ENCODE data around the gene PRKG1.
"Not testable (repeated sequence)": the region's sequence is repeated elsewhere in the genome, so short reads cannot be mapped to it uniquely, and the experiment has no call there.

Gene PRKG1

DNA sequence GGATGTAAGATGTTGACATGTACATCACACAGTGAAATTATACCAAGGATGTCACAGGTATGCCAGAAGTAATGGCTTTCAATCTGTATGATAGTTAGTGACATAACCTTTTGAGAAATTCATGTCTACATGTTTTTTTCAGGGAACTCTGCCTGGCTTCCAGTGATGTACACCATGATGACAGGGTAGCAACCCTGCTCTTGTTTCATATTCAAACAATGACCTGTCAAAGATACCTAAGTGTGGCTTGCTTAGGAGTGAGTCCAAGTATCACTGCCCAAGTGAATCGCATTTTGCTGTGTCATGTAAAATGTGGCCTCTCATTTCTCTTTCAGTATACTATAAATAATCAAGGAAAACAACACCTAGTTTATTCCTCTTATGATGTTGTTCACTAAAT is 1033.9 kb downstream of the PRKG1 start:
- DNase-seq: no peak

DNA sequence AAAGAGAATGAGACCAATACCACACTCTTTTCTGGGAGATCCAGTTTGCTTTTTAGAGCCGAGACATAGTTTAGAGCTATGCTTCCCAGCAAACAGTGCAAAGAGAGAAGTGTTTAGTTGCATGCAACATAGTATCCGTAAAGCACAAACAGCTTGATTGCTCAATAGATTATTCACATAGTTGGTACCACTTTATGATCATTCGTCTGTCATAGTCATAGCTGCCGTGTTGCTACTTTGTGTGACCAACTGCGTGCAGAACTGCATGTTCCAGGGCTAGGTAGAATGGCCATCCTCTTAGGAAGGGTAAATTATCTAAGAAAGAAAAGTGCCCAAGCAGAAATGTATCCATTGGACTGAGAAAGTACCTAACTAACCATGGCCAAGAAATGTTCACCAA is 1036.3 kb downstream of the PRKG1 start:
- DNase-seq: no peak

DNA sequence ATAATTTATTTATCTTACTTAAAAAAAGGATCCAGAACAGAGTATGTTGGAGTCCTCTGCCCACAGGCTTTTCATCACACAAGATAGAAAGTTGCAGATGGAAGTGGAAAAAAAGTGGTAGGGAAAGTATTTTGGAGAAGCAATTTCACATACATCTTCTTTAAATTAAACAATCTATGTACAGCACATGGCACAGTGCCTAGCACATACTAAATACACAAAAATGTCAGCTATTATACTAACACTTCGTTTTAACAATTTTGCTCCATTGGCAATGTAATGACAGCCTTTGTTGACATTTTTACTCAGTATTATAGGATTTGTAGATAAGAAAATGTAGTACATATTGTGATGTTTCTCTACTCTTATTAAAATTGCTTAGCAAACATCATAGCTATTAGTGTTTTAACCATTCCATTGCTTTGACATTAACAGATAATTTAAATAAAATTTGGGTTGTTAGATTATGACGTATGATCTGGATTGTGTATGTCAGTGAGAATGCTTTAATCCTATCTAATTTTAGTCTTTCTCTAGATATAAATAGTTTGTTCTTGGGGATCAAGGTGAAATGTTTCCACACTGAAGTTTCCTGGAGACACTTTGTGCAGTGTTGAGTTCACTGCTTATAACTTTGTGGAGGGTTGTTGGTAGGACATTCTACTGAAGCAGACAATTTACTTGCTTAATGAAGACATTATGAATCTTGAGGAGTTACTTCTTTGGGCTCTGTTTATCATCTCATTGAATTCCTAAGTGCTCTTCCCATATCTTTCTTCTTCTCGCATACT is 1037.0 kb downstream of the PRKG1 start:
- no peak for DNase-seq

DNA sequence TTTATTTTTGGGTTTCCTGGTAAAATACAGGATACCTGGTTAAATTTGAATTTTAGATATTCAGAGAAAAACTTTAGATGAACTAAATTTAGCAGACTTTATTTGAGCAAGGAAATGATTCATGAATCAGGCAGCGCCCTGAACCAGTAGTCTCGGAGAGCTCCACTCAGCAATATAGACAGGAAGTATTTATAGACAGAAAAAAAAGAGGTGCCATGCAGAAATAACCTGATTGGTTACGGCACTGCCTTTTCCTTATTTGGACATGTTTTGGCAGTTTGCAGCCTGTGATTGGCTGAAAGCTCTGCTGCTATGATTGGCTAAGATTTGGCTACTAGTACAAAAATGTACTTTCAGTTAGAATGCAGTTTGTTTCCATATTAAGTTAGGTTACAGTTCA is 1041.5 kb downstream of the PRKG1 start:
- DNase-seq: no peak

DNA sequence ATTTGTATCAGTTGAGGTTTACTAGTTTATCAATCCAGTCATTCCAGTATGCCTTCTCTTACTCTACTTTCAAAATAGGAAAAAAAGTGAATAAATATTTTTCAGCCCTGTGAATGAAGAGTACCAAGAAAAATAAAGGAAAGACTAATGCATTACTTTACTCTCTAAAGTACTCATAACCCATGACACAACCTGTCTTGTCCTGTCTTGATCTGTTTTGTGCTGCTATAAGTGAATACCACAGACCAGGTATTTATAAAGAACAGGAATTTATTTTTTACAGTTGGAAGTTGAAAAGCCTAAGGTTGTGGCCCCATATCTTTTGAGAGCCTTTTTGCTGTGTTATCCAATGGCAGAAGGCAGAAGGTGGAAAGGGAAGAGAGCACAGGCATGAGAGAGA is 1045.2 kb downstream of the PRKG1 start:
- DNase-seq: no peak

DNA sequence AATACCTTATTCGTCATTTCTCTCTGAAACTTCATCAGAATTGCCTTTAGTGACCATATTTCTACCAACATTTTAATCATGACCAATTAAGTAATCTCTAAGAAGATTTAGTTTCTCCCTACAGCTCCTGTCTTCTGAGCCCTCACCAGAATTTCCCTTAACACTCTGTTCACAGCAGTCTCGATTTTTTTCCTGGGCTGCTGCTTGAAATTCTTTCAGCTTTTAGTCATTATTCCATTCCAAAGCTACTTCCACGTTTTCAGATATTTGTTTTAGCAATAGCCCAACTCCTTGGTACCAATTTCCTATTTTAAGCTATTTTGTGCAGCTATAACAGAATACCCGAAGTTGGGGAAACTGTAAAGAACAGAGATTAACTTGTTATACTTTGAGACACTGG is 1047.4 kb downstream of the PRKG1 start:
- no peak for DNase-seq

DNA sequence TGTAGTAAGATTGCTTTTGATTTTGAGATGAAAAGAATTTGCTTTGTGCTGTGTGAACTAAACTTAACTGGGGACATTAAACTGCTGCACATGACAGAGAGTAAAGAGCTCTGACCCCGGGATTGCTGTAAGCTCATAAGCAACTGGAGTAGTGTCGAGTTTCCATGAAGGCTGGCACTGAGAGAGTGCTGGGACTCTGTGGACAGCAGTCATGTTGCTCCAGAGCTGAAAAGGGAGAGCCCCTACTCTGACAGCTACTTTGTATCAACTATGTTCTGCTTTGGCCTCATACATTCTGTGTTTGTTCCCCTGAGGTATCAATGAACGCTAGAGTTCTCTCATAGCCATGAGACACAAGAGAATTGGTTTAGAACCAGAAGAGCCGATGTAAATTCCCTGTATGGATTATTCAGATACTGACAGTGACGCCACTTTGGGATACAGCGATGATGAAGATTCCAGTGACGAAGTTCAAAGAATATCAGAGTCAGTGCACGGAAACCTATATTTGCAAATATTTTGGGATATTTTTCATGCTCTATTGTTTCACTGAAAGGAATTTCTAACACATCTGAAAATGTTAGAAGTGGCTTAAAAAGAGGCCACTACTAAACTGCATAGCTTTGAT is 1053.9 kb downstream of the PRKG1 start:
- peak; percentile 48 for DNase-seq

DNA sequence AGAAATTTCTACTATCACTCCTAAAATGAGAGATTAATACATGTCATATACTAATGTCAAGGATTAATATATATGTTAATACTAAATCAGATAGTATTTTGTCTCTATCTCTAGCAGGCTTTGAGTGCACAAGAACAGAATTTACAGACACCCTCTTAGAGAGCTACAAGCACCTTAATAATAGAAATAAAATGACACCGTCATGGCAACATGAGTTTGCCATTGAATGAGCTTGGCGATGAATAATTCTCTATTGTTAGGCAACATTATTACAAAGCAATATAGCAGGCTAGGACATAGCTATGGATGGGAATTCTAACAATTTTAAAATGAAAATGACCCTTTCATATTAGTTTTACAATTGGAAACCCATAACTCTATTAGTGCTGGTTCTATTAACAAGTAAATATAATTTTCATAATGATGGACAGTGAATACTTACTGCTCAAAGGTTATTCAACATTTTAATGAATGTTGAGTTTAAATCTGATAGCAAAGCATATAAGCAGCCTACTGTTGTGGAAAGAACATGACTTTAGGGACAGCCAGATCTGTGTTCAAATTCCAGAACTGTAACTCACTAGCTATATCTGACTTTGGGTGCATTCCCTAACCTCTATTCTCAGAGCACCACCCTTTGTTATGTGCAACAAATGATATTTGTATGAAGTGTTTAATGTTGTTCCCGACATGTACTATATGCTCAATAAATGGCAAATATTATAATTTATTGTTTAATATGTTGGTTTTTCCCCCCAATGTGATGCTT is 1055.3 kb downstream of the PRKG1 start:
- no peak for DNase-seq

DNA sequence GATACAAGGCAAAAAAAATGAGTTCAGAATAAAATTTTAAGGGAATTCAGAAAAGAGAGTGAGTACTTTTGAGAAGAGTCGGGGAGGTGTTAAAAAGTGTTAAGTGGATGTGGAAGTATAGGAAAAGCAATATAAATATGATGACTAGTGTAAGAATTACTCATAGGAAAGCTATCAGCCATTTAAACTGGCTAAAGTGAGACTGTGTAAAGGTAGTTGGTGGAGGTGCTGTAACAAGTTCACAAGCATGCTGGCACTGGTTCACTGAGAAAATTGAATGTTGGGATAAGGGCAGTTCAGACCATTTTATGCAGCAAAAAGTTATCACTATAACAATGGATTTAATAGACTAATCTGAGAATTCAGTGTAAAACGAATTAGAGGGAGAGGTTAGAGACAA is 1060.8 kb downstream of the PRKG1 start:
- DNase-seq: no peak

DNA sequence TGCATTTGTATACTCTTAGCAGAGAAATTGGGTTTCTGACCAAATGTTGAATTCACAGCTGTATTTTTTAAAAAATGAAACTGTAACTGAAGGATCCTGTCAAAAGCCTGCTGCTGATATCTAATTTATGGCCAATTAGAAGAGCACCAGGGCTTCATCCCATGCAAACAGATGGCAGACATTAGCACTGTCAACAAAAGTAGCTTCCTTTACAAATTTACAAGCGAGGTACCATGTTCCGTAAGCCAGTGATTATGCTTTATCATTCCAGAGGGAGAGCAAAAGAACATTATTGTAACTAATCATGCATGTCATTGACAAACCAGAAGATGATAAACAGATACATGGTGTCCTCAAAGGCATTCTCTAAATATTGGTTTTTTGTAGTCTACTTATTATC is 1062.6 kb downstream of the PRKG1 start:
- no peak for DNase-seq

DNA sequence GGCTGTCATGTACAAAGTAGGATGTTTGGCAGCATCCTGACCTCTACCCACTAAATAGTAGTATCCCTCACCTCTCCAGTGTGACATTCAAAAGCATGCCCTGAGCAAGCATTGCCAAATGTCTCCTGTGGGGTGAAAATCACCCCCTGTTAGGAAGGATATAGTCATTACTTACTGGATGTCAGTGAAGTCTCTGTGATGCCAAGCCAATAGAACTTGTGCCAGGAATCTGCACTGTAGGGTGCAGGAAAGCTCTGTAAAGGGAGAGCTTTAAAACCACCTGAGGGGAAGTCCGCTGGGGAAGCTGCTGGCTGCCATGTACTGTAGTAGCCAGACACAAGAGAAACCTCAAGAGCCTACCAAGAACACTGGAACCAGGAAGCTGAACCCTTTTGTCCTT is 1069.1 kb downstream of the PRKG1 start:
- no peak for DNase-seq

DNA sequence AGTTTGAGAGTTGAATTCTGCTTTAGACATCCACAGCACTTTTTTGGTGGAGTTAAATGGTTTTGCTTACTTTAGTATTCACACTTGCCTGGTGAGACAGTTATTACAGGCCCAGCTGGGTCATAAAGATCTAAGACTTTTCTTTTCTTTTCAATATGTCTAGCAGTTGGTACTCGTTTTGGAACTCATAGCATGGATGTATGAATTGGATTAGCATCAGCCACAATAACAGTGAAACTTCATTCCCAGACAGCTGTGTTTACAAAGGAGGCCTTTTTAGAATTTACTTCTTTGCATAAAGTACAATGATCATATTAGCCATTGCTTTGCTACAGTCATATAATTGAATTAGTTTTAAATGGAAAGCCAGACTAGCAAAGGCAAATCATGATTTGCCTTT is 1071.3 kb downstream of the PRKG1 start:
- DNase-seq: no peak

DNA sequence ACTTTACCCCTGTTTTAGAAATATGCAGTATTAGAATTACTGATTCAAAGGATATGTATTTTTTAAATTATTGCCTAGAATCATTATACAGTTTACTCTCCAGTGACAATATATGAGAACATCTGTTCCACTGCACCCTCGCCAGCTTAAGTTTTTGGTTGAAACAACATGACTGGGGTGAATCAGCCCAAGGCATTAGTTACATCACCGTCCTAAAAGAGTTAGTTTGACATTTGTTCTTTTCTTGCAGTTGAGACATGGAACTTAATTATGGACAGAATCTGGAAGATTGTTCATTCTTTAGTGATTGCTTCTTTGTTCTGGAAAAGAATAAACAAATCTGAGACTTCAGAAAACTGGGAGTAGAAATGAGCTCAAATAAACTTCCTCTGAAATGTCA is 1072.5 kb downstream of the PRKG1 start:
- no peak for DNase-seq

DNA sequence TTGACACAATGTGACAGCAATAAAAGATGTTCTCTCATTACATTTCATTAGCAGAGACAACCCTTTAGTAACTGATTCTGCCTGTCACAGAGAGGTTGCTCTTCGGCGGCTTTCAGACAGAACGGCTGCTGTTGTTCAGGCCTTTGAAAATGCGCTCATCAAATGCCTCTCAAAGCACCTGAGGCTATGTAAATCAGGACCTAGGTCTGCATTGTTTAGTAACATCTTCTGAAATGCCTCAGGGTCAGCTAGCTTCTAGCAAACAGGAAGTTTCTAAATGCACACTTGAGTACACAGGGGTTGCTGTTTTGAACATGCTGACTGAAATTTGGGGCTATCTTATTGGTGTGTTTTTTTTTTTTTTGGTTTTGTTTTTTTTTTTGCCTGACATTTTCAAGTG is 1096.5 kb downstream of the PRKG1 start:
- DNase-seq: no peak

DNA sequence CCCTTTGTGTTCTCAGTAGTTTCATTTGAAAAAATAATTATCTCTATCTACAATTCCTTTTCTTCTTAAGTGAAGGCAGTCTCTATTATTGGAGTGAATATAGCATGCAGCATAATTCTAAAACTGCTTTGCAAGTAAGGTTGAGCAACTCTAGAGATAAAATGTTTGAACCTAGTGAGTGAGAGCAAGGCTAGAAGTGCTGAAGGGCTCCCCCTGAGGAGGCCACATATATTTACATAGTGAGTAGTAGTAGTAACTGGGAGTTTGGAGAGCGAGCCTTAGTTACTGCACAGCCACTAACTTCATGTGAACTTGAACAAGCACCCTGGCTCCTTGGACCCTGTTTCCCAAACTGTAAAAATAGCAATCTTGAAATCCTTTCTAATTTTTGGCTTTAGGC is 1098.3 kb downstream of the PRKG1 start:
- DNase-seq: no peak

DNA sequence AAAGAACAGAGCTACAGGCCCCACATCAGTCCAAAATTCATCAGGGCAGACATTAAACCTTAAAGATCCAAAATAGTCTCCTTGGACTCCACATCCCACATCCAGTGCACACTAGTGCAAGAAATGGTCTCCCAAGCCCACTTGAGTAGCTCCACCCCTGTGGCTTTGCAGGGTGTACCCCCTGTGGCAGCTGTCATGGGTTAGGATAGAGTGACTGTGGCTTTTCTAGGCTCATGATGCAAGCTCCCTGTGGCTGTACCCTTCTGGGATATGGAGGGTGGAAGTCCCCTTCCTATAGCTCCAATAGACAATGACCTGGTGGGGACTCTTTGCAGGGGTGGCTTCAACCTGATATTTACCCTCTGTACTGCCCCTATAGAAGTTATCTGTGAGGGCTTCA is 1111.0 kb downstream of the PRKG1 start:
- DNase-seq: no peak

DNA sequence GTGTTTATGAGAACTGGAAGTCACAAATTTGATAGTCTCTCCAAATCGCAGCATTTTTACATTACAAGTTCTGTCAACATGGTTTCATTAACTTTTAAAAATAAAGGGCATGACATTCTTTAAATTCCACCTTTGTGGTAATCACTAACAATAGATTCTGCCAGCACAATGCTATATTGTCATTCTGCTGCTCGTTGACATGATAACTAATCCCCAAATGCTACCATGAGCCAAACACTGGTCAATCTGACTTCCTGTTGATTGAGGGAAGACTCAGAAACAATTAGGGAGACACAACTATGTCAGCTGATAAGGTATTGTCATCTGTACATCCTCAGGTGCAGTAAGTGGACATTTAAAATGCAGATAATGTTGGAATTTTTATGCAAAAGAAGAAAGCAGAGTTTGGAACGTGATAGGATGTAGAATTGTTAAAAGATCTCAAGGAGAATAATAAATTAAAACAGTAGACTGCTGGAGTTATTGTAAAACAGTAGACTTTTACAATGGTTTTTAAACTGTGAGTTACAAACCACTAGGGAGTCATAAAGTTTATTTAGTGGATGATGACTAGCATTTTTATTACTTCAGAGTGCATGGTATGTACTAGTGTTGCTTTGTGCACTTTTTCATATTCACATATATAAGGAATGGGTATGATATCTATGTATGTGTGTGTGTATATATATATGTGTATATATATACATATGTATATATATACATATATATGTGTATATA is 1113.4 kb downstream of the PRKG1 start:
- DNase-seq: no peak

DNA sequence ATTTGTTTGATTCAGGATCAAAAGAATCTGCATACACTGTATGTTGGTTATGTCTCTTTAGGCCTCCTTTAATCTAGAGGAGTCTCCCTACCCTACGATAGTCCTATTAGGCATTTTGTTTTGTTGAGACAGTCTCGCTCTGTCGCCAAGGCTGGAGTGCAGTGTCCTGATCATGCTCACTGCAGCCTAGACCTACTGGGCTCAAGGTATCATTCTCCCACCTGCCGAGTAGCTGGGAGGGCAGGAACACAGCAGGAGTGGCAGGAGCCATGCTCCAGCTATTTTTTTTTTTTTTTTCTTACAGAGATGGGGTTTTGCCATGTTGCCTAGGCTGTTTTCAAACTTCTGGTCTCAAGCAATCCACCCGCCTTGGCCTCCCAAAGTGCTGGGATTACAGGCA is 1116.8 kb downstream of the PRKG1 start:
- no peak for DNase-seq

DNA sequence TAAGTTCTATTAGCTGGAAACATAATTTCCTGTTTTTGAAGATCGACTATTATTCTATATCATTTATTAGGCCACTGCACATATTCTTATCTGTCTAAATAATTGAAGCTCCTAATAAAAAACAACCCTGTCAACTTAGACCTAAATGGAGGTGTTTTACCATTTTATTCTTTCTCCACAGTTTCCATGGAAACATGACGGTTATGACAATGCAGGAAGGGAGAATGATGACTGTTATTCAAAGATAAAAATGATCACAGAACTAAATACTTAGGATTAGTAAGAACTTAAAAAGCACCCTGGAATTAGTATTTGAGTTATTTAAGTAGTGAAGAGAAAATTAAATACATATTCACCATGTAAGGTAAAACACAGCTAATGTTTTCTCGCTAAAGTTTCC is 1119.9 kb downstream of the PRKG1 start:
- DNase-seq: no peak

DNA sequence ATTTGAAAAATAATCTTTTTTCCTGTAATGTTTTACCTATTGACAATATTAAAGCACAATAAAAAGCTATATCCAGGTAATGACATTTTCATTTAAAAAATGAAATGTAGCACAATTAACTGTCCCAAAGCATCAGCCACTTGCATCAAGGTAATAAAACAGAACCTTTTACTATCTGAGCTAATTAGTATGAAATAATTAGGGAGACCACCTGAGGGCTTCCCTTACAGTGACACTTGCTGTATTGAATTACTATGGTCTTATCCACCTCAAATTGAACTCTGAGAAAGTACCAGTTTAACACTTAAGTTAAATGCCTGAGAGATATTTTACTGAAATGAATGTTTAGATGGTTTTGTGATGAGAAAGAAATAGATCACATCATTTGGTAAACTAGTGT is 1120.4 kb downstream of the PRKG1 start:
- DNase-seq: no peak

DNA sequence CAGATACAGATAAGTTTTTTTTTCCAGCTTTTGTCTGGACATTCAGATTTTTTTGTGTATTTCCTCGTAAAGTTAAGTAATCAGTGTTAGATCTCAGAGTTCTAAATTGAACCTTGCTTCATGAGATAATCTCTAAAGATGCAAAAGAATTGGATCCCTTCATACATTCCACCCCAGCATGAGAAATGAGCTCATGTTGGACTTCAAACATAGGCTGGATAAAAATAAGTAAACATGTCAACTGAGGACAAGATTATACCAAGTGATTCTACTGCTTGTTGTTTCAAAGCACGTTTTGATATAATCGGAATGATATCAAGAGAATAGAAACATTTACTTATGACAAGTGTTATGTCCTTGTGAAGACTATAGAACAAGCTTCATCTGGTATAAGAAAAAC is 1122.8 kb downstream of the PRKG1 start:
- no peak for DNase-seq

DNA sequence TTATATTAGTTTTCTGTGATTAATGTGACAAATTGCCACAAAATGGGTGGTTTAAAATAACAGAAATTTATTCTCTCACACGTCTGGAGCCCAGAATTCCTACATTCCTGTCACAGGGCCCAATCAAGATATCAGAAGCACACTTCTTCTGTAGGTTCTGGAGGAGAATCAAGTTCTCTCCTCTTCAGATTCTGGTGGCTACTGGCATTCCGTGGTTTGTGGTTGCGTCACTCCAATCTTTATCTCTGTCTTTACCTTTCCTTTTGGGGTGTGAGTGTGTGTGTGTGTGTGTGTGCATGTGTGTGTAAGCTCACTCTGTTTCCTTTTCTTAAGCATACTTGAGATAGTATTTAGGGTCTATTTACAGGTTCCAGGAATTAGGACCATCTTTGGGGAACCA is 1124.3 kb downstream of the PRKG1 start:
- DNase-seq: no peak

DNA sequence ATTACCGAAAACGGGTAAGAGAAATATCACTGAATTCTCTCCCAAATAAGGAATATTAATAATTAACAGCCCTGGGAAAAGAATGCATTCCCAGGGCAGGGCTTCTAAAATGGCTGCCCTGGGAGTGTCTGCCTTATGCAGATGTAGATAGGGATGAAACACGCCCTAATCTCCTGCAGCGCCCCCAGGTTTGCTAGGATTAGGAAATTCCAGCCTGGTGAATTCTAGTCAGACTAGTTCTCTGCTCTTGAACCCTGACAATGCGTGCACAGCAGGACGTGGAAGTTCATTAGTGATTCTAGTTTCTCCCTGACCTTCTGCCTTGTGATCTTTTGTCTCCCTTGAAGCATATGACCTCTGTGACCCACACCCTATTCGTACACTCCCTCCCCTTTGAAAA is 1130.6 kb downstream of the PRKG1 start:
- not testable (repeated sequence) for DNase-seq
